GM18870 (cell line): ENCODE results near the gene SAMMSON.

ENCODE experiments used
- ATAC-seq: cut with Tn5 transposase; IDR thresholded peaks from one replicate; pipeline ENCODE4 v1.9.1; 2021; ENCODE audit warnings: moderate library complexity; ENCODE audit not compliant: unreplicated experiment

The SAMMSON gene

DNA sequence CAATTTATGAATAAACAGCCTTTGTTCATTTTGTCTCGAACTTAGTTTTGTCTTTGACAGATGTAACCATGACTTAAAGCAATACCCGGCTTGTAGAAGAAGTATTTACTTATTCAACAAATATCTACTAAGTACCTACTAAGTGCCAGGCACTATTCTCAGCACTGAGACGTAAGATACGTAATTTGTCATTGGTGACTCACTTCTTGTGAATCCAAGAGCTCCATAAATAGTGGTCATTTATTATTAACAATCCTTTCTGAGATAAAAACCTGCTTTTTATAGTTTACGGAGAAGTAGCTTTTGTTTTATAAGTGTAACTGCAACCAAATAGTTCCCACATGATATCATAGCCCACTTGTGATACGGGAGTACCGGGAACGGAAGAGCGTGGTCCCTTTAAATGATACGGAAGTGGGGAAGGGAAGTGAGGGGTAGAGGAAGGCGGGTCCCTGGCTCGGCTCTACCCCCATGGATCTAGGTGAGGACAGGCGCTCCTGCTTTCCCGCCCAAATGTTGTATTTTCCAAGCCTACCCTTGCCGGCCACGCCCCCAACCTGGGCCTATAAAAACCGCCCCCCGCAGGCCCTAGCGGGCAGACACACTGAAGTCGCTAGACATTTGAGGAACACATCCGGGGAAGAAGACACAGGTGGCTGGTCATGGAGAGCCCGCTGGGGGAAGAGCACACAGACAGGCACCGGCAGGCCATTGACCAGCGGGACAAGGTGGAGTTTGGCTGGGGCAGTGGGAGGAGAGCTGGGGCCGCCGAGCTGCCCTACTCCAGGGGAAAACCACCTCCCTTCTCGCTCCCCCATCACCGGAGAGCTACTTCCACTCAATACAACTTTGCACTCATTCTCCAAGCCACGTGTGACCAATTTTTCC lies at the start of gene SAMMSON:
Gene SAMMSON, plus strand, starts transcription at position 594 of the 888 bp plus-strand sequence.
- no peak for ATAC-seq

DNA sequence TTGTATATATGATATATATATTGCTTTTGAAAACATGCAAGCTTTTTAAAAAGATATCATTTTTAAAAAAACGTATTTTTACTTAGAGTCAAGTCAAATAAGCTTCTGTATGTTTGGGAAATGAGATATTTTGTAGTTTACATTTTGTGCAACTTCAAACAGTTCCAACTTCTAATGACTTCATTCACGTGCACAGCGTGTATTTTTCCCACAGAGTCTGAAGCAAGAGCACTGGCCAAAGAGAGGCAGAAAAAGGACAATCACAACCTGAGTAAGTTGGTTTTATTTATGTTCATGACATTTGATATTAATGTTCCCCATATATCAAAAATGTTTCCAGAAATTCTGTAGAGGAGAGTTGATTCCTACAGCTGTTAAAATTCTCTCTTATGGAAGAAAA lies 47.9 kb upstream of the SAMMSON start:
- no peak for ATAC-seq

DNA sequence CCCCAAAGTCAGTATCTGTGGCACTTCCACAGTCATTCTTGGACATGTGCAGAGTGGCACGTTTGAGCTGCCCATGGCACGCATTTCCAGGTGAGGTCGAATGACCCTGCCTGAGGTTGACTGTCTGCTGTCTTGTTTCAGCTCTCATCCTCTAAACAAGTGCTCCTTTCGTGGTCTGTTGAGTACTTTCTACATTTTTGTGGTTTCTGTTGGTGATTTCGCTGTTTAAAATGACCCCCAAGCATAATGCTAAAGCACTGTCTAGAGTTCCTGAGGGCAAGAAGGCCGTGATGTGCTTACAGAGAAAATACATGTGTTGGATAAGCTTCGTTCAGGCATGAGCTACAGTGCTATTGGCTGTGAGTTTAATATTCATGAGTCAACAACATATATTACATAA lies 40.0 kb upstream of the SAMMSON start:
- no peak for ATAC-seq

DNA sequence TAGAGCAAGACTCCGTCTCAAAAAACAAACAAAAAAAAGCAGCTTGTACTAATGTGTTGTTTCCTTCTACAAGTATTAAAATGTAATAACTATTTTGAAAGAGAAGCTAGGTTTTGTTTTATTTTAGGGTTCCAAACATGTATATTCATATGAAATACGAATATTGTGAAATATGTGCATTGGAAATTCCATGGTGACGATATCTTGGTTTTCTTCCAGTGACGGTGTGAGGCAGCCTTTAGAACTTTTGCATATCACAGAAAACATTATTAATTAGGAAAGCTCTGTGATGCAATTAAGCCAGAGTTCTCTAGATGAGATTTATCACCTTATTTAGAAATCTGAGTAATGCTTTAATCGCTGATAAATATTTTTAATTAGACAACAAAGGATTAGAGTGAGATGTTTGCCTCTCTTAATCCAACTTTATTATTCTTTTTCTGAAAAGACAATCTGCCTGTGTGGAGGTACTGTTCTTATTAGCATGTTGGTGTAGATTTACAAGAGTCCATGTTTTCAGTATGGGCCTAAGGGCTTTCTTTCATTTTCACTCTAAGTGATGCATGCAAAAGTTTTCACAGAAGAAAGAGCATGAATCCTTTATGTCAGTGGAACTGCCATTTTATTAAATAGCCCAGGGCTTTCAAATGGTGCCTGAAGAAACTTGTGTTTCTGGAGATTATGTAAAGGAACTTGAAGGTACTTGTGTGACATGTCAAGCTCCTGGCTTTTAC lies 37.7 kb upstream of the SAMMSON start:
- no peak for ATAC-seq

DNA sequence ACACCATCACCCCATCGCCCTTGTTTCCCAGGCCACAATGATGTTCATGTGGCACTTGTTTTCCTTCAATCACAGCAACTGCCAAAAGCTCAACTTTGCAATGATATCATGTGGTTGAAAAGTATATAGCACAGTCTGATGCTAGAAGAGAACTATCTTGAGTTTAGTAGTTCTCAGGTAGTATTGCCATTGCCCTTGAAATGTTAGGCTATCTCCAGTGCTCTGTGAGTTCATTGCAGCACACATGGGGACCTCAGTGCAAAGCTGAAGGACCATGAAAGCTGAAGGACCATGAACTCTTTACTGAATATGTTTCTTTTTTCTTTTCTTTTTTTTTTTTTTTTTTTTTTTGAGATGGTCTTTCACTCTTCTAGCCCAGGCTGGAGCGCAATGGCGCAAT lies 35.9 kb upstream of the SAMMSON start:
- no peak for ATAC-seq

DNA sequence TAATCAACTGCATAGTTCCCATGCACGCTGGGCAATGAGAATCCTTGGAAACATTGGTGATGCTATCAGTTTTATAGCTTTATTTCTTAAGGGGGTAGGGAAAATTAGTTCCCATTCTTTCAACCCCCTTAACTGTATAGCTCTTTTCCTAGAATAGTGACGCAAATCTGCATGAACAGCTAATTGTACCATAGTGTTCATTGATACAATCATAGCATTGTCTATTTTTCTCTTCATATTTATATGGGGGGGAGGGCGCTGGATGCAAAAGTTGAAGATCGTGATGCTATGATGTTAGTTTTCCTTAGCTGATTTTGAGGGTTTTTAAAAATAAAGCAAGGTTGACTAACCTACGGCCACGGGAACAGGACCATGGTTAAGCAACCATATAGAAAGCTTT lies 32.4 kb upstream of the SAMMSON start:
- no peak for ATAC-seq

DNA sequence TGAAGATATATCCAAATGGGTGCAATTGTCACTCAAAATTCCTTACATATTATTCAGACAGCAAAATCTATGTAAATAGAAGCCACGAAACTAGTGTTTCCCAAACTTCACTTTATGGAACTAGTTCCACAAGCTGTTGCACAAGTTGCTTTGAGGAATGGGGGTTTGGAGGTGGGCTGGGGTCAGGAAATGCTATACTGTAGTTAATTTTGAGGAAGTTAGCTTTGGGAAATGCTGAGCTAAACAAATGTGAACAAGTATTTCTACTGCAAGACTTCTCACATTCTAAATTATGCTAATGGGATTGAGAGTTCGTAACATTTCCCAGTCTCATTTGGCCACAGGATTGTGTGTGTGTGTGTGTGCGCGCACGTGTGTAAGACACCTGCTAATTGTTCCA lies 28.7 kb upstream of the SAMMSON start:
- ATAC-seq = no peak

DNA sequence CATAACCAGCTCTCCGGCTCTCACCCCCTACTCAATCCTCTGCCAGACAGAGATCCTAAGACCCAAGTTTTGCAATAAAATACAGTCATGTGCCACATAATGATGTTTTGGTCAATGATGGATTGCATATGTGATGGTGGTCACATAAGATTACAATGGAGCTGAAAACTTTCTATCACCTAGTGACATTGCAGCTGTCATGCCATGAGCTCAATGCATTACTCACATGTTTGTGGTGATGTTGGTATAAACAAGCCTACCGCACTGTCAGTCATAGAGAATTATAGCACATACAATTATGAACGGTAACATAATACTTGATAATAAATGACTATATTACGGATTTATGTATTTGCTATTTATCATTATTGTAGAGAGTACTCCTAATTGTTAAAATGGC lies 26.9 kb upstream of the SAMMSON start:
- no peak for ATAC-seq

DNA sequence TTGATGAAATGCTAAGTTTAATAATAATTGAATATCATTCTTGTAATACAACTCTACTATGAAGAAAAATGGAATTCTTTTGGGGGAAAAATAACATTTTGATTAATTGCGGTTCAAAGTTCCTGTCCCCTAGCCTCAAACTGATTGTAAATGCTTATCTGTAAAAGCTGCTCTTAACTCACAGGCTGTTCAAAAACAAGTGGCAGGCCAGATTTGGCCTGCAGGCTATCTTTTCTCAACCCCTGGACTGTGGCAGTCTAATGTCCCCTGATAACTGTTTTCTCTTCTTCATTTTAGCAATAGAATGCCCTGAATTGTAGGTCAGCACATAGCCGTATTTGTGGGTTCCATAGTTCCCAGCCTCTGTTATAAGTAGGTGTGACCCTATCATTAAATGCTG lies 23.5 kb upstream of the SAMMSON start:
- ATAC-seq = no peak

DNA sequence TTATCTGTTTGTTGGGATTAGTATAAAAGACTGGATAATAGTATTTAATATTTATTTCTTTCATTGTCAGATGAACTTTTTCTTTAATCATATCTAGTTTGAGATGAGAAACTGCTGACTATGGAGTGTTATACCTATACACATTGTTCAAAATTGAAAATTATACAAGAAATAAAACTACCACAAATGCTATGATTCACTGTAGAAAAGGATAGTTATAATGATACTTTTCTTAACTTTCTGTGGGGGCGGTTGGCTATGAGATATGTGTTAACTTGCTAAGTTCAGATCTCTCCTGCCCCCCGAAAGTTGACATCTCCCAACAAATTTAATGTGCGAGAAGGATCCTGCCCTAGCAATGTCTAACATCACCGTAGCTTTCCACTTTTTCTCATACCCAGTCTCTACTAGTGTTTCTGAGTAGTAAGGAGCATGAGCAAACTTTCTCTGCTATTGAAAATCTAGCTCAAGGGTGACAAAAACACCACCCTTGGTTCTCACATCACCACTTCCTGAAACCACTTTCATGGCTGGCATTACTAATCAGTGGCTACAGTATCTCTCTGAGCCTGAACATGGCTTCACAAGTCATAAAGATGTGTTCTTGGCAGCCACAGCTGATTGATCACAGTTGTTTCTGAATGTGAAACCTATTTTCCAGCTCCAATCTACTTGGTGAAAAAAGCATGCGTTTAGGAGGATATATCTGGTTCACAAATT lies 15.8 kb upstream of the SAMMSON start:
- no peak for ATAC-seq

DNA sequence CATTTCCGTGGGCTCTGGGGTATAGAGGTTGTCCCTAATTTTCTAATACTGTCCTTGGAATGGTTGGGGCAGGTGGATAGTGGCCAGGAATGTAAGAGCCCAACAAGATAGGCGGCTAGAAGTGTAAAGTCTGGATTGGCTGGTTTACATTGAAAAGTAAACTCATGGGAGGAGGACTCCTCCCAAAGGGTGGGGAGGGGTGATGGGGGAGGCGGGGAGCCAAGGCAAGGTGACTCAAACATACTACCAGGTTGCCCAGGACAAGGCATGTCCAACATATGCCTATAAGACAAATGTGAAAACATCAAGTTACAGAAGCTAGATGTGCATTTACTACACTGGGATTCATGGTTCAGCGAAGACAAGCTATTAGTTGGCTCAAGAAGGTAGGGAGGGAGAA lies 14.3 kb upstream of the SAMMSON start:
- ATAC-seq = no peak

DNA sequence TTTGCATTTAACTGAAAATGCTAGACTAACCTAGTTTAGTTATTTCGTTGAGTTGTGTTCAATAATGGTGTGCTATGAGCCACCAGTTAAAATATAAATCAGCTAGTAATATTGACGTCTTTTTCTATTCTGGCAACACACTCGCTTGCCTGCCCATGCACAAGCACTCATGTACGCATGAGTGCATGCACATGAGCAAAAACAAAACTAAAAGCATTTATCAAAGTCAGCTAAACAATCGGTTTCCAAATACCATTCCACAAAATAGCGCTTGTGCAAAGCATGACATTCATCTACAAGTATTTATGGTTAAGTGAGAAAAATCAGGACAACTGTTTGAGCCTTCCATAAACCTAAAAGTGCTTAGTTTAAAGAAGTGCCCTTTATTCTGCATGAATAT lies 13.1 kb upstream of the SAMMSON start:
- ATAC-seq = no peak

DNA sequence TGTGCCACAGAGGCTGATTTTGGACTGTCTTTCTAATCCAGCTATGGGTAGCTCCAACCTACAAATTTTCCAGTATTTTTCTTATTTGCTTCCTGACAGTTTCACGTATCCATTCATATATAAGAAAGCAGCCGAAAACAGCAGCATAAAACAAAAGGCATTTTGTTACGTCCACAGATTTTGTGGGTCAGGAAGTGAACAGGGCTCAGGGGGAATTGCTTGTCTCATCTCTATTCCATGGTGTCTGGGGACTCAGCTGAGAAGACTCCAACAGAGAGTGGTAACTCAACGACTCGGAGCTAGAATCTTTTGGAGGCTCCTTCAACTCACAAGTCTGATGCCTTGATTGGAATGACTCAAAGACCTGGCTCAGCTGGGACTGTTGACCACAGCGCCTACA lies 11.7 kb upstream of the SAMMSON start:
- ATAC-seq = no peak

DNA sequence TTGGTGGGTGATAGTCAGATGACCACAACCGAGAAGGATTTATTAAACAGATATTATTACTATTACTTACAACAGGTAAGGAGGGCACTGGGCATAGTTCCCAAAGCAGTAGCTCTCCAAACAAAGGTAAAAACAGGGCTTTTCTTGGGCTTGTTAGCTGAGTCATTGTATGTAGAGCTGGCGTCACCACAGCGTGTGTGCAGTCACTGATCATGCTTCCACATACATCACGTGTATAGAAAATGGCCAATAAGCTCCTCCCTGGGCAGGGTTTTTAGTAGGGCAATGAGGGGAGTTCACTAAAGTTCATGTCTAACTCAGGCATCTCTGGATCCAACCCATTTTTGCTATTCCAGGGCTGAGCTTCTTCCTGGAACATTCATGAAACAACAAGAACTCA lies 5.8 kb upstream of the SAMMSON start:
- no peak for ATAC-seq

DNA sequence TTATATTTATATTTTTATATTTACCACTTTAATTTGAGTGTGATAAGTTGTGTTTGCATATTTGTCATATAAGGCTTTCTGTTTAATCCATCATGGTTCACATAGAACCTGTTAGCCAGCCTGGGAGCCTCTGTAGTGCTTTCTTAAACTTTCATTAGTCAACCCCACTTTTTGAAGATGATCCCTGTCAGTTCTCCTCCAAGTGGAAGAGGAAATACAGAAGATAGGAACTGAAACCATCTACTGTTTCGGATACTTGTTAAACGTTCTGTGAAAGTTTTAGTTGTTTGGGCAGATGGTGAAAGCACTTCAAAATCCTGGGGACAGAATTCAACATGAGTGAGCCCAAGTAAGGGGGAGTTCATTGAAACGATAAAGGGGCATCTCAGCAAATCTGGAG lies 4.6 kb upstream of the SAMMSON start:
- no peak for ATAC-seq

DNA sequence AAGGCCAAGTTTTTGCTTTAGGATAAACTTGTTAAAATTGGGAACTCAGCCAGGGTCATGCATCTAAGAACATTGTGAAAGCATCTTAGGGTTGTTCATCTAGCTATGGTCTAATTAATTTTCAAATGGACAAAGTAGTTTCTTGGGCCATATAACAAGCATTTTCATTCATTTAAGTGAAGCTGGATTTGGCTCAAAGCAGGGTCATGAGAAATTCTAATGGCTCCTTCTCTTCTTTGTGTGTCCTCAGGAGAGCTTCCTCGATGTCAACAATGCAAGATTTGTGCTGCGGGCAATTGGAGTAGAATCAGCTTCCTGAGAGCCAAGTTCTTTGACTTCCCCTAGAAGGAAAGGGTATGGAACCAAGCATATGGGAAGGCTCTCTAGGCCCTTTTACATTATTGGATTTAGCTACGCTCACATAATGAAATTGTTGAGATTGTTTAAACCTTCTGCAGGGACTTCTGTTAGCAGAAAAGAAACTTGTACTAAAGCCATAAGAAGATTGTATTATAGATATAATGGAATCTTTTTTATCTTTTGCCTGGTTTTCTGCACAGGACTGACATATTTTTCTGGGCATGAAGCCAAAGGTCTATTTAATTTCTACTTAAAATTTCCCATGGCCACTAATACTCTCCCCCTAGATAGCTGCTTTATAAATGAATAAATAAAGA lies 1.8 kb upstream of the SAMMSON start:
- no peak for ATAC-seq

DNA sequence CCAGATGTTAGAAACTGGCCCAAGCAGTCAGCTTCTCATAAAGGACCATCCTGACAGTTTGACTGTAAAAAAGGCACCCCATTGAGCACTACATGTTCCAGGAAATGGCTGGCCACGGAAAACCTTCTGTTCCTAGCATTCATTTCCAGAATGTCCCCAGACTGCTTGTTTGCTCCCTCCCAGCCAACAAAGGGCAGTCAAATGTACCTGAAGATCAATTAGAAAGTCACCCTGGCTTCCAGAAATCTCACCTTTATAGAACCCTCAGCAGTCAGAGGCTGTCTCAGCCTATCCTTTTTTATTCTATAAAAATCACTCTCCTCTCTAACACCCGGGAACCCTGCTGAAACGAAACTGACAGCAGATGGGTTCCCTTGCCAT lies 784 bp upstream of the SAMMSON start:
- ATAC-seq = no peak

DNA sequence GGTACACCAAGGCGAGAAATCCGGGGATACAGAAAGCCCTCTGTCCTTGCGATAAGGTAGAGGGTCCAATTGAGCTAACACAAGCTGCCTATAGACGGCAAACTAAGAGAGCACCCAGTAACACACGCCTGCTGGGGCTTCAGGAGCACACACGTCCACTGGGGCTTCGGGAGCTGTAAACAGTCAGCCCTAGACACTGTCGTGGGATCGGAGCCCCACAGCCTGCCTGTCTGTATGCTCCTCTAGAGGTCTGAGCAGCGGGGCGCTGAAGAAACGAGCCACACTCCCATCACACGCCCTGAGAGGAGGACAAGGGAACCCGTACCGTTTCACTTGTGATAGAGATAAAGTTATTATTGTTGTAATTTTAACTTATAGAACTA lies 486 bp downstream of the SAMMSON start:
- ATAC-seq = no peak

DNA sequence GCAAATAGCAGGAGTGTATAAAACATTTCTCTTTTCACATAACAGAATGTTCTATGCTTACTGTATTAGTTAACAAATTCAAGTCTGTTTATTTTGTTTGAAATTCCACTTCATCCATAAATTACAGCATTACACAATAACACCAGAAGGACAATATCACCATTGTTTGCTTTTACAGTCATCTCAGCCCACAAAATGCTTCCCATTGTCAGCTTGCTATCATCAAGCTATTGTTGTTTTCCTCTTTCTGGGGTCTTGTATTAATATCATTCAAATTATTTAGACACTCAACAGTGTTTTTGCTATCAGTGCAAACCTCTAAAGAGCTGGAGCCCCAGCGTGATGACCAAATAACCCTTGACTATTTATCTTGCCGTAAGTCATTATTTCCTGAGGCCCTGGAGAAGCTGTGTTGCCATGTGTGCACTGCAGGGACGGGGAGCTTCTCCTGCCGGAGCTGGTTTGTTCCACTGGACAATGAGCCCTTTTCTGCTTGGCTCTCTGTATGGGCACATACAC lies 1.1 kb downstream of the SAMMSON start:
- no peak for ATAC-seq

DNA sequence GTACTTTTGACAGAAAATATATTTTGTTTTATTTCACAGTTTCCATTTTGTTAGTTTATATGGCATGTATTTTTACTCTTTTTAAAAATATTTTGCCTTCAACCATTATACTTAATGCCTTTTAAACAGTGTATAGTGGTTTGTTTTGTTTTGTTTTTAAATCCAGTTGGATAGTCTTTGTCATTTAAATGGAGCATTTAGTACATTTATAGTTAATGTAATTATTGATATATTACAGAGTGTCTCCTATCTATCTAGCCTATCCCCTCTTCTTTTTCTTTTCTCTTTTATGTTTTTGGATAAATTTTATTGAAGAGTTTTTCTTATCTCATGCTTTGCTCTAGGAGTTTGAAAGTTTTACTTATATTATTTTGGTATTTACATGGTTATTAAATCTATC lies 3.6 kb downstream of the SAMMSON start:
- ATAC-seq = no peak

DNA sequence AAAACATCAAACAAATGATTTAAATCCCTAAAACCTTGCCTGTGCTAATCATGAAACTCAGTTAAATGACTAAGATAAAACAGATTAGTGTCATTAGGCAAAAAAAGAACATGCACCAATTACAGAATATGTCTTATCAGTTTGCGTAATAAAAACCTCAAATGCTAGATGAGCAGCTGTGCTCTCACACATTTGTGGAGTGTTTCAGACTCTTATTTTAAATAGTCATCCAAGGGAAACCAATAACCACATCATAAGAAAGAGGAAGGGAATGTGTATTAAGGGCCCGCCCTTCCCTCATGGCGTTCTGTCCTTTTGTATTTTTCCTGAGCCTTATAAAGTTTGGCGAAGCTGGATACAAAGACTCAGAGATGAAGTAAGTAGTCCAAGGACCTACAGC lies 6.6 kb downstream of the SAMMSON start:
- no peak for ATAC-seq
